DND-41 (cell line): ENCODE measurements around the gene NT5M.

Experiments
- ATAC-seq: fragments of 200-7000 bp; cut with Tn5 transposase; 3 replicates; pipeline ENCODE4 v1.9.1; 2021; ENCODE audit warnings: low read depth; ENCODE audit not compliant: insufficient read depth
- DNase-seq: peaks from one replicate; pipeline ENCODE4 v3.0.0-alpha.2; 2020
- H2AFZ ChIP-seq: 2 replicates; pipeline ENCODE4 v1.6.0; 2012; ENCODE audit warnings: low read depth, low read length
- H3K27ac ChIP-seq: 2 replicates; pipeline ENCODE4 v1.5.1; 2012; ENCODE audit warnings: low read length, inconsistent platforms
- H3K27me3 ChIP-seq: fragments of 200-600 bp; sonication (generic); 2 replicates; pipeline ENCODE4 v1.6.0; 2012; ENCODE audit warnings: low read length, mild to moderate bottlenecking, inconsistent platforms; ENCODE audit not compliant: insufficient read depth, poor library complexity
- H3K36me3 ChIP-seq: 2 replicates; pipeline ENCODE4 v1.5.1; 2012; ENCODE audit warnings: low read length, inconsistent platforms; ENCODE audit not compliant: insufficient read depth
- H3K4me1 ChIP-seq: 2 replicates; pipeline ENCODE4 v1.5.1; 2012; ENCODE audit warnings: mild to moderate bottlenecking, low read length; ENCODE audit not compliant: insufficient read depth
- H3K4me2 ChIP-seq: 2 replicates; pipeline ENCODE4 v1.6.0; 2012; ENCODE audit warnings: mild to moderate bottlenecking, moderate library complexity, low read length, inconsistent platforms; ENCODE audit not compliant: insufficient read depth
- H3K4me3 ChIP-seq, 2 experiments: fragments of 200-600 bp in 1 of 2; shearing (Covaris generic) in 1 of 2; 2 replicates each; pipeline ENCODE4 v1.5.1; 2012 to 2016; ENCODE audit warnings: inconsistent platforms in 2 of 2, low read length in 2 of 2, mild to moderate bottlenecking in 2 of 2, low read depth in 1 of 2, moderate library complexity in 1 of 2
- H3K79me2 ChIP-seq: 2 replicates; pipeline ENCODE4 v1.6.0; 2012; ENCODE audit warnings: low read length, inconsistent platforms; ENCODE audit not compliant: insufficient read depth
- H3K9ac ChIP-seq: 2 replicates; pipeline ENCODE4 v1.6.0; 2012; ENCODE audit warnings: low read depth, mild to moderate bottlenecking, inconsistent platforms, low read length, moderate library complexity
- H3K9me3 ChIP-seq: 2 replicates; pipeline ENCODE4 v1.5.1; 2012; ENCODE audit warnings: low read length, moderate library complexity, mild to moderate bottlenecking, inconsistent platforms; ENCODE audit not compliant: insufficient read depth, severe bottlenecking
- H4K20me1 ChIP-seq: 2 replicates; pipeline ENCODE4 v1.6.0; 2012; ENCODE audit warnings: low read length; ENCODE audit not compliant: insufficient read depth
- EZH2 ChIP-seq: IDR thresholded peaks from 3 replicates; pipeline ENCODE4 v1.6.1; 2012; ENCODE audit warnings: borderline replicate concordance, low read depth, mild to moderate bottlenecking, moderate library complexity, low read length, inconsistent platforms; ENCODE audit not compliant: severe bottlenecking
- TF ChIP-seq, protein P1 (sequence below): IDR thresholded peaks from 2 replicates; pipeline ENCODE4 v1.5.1; 2012; ENCODE audit warnings: borderline replicate concordance, low read length, moderate library complexity, mild to moderate bottlenecking; ENCODE audit not compliant: poor library complexity, severe bottlenecking; ENCODE audit errors: extremely low read depth

NT5M gene

DNA sequence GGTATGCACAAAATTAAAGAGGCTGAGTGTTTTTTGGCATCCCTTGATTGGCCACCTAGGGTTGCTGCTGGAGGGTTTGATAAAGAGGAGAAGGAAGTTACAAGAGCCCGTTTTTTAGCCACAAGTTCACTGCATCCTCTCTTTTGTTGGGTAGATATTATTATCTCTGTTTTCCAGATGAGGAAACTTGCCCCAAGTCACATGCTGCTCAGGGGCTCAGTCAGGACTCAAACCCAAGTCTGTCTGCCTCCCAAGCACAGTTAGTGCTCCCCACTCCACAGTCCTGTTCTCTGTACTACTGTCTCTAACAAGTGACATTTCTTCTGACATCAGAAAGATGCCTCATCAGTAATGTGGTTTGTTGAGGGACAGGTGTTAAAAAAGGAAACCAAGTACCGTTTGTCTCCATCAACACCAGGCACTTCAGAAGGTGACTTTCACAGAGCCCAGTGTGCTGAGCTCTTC, 1.4 kb downstream of the NT5M start:
- Histone ChIP-seq H4K20me1 (no peaks in the 10 kb centered on the region; the same call in 1 of the 2 replicates), H3K27me3 (no peaks in the 10 kb centered on the region), H3K27ac (peak overlapping the region; percentile 91), H3K79me2 (peaks cover 9% of the 10 kb centered on the region), H3K4me3 (peak overlapping the region; percentile 83 to 84; a peak in 3 of 4 replicates), H3K36me3 (no peaks in the 10 kb centered on the region), H3K4me1 (peaks cover 38% of the 10 kb centered on the region), H3K9me3 (no peaks in the 10 kb centered on the region), H3K9ac (peak overlapping the region; percentile 84), H2AFZ (no peak overlapping the region), H3K4me2 (peak overlapping the region; percentile 93)
- DNase-seq (peak; percentile 44), ATAC-seq (peak; percentile 44)
- TF ChIP-seq, protein P1, sequence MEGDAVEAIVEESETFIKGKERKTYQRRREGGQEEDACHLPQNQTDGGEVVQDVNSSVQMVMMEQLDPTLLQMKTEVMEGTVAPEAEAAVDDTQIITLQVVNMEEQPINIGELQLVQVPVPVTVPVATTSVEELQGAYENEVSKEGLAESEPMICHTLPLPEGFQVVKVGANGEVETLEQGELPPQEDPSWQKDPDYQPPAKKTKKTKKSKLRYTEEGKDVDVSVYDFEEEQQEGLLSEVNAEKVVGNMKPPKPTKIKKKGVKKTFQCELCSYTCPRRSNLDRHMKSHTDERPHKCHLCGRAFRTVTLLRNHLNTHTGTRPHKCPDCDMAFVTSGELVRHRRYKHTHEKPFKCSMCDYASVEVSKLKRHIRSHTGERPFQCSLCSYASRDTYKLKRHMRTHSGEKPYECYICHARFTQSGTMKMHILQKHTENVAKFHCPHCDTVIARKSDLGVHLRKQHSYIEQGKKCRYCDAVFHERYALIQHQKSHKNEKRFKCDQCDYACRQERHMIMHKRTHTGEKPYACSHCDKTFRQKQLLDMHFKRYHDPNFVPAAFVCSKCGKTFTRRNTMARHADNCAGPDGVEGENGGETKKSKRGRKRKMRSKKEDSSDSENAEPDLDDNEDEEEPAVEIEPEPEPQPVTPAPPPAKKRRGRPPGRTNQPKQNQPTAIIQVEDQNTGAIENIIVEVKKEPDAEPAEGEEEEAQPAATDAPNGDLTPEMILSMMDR: no peak
- no peak for TF ChIP-seq EZH2

DNA sequence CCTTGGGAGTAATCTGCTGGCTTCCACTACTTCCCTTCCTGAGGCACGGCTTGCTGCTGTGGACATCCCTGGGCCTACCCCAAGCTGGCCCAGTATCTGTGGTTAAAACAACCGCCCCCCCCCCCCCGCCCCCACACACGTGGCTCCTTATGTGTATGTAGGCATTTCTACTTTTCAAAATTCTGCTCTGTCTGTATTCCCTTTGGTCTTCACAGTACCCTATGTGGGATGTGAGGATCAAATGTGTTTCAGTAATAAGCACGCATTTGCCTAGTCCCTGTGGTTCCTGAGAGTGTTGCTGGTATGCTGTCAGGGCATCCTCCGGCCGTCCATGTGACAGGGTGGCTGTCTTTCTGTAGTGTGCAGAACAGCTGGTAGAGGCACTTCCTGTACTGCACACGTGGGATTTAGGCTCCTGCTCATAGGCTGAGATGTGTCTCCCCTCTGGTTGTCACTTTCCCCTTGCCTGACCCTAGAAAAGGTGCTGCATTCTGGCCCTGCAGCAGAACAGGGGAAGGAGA, 2.2 kb downstream of the NT5M start:
- H3K4me1 ChIP-seq: peaks cover 38% of the 10 kb centered on the region
- H3K27me3 ChIP-seq: no peaks in the 10 kb centered on the region
- H3K27ac ChIP-seq: peak overlapping the region; percentile 91; the same call in 1 of the 2 replicates
- H3K9ac ChIP-seq: peak overlapping the region; percentile 10; the same call in 1 of the 2 replicates
- TF ChIP-seq, protein P1: no peak
- TF ChIP-seq EZH2: no peak
- no peaks in the 10 kb centered on the region; the same call in 1 of the 2 replicates for H3K36me3 ChIP-seq
- no peaks in the 10 kb centered on the region for H3K9me3 ChIP-seq
- ATAC-seq: peak; percentile 89
- peaks cover 9% of the 10 kb centered on the region for H3K79me2 ChIP-seq
- no peaks in the 10 kb centered on the region; the same call in 1 of the 2 replicates for H4K20me1 ChIP-seq
- H3K4me2 ChIP-seq: peak overlapping the region; percentile 93
- H2AFZ ChIP-seq: 0 out of 2 replicates have a peak overlapping the region, but pooled peaks have one; percentile 2
- peak; percentile 82 for DNase-seq
- H3K4me3 ChIP-seq: peak overlapping the region in 1 of 2 experiments; percentile 84; a peak in 2 of 4 replicates

DNA sequence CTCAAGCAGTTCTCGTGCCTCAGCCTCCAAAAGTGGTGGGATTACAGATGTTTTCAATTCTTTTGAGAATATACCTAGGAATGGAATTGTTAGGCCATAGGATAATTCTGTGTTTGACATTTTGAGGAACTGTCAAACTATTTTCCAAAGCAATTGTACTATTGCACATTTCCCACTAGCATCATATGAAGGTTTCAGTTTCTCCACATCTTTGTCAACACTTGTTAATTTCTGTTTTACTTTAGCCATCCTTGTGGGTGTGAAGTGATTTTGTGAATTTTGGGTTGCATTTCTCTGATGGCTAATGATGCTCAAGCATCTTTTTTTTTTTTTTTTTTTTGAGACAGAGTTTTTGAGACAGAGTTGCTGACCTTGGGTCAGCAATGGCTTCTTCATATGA, 6.2 kb downstream of the NT5M start:
- H2AFZ ChIP-seq: no peak overlapping the region
- H4K20me1 ChIP-seq: no peaks in the 10 kb centered on the region; the same call in 1 of the 2 replicates
- no peaks in the 10 kb centered on the region for H3K79me2 ChIP-seq
- H3K4me1 ChIP-seq: peaks cover 19% of the 10 kb centered on the region
- DNase-seq (no peak), ATAC-seq (no peak)
- H3K9me3 ChIP-seq: no peaks in the 10 kb centered on the region
- H3K9ac ChIP-seq: no peak overlapping the region
- TF ChIP-seq EZH2: no peak
- TF ChIP-seq, protein P1: no peak
- no peaks in the 10 kb centered on the region for H3K27me3 ChIP-seq
- H3K27ac ChIP-seq: no peak overlapping the region
- peaks cover 11% of the 10 kb centered on the region for H3K36me3 ChIP-seq
- H3K4me3 ChIP-seq: no peak overlapping the region
- no peak overlapping the region for H3K4me2 ChIP-seq
